Measurements from ENCODE around the gene RPL22.
A peak's percentile ranks its signal among the peaks of the same experiment; 100 is the strongest.

Gene RPL22

DNA sequence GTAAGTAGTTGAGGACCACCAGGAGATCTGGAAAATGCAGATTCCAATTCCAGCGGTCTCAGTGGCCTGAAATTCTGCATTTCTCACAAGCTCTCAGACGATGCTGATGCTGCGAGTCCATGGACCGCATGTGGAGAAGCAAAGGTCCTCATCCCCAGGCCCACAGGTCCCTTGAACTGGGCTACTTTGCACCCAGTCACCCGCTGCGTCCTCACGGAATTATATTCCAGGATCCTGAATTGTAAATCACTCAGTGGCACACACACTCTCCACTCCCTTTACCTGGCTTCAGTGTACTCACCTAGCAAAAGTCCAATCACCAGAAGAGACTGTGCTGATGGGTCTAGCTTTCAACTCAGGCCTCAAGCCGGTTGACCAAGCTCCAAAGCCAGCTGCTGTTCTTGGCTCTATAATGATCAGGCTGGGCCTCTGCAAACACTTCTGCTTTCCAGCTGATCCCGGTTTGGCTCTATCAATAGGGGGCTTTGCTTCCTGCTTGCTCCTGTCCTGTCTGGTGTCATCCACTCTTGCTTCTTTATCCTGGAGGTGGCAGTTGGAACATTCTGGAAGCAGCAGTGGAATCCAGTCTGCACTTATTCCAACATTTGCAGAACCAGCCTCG lies 904 bp upstream of the RPL22 start:
- DNase-seq (ENCODE audit: low read depth): no peak

DNA sequence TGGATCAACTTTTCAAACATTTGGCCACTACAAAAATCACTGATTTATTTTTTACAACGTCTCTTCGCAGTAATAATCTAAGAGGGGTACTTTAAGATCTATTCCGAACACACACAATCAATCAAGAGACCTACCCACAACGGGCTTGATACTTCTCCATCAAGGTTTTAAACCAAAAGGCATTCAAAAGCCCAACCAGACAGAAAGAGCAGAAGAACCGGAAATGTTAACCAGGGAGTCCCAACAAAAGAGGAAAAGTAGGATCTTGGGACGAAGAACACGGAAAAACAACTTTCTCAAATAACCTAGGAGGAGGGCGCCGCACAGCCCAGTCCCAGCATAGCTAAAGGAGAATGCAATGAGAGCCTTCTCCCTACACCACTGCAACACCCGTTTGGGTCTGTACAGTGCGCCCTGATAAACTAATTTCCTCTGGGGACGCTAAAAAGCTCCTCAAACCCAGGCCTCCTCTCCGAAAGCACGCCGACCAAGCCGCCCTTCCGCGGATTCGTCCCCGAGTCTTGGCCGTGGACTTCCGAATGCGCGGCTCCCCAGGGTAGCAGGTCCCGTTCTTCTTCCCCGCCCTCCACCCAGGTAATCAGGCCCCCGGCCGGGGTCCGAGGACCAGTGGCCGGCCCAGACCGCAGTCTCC lies 623 bp downstream of the RPL22 start:
- DNase-seq (ENCODE audit: low read depth): no peak

DNA sequence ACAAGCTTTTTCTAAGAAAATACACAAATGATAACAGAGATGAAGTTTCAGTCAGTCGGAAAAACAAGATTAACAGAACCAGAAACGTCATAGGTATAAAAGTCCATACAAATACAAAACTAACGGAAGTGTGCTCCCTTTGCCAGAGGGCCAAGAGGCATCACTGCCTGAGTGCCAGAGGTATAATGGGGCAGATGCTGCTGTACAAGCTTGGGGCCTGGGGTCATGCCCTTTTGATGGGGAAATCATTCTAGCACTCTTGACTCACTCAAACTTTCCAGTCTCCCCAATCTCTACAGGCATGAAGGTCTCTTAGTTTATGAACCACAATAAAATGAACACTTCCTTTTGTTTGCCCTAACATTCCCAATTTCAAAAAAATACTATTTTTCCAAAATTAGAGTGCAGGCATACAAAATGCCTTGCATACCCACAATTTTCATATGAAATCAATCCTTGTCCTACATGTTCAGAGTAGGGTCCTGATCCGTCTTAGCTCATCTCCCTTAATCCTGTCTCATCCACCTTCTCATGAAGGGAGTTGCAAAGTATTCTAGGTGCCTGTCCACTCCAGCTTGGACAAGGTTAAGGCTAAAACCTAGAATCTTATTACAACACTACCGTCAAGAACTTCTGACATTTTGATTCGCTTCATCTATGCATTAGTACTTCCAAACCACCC lies 1.5 kb downstream of the RPL22 start:
- DNase-seq (ENCODE audit: low read depth): no peak

DNA sequence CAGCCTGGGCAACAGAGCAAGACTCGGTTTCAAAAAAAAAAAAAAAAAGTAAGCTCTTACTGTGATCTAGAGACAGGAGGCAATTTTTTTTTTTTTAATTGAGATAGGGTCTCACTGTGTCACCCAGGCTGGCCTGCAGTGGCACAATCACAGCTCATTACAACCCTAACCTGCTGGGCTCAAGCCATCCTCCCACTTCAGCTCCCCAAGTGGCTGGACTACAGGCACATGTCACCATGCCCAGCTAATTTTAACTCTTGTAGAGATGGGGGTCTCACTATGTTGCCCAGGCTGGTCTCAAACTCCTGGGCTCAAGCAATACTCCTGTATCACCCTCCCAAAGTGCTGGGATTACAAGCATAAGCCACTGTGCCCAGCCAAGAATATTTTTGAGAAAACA lies 7.4 kb downstream of the RPL22 start:
- DNase-seq (ENCODE audit: low read depth): no peak

DNA sequence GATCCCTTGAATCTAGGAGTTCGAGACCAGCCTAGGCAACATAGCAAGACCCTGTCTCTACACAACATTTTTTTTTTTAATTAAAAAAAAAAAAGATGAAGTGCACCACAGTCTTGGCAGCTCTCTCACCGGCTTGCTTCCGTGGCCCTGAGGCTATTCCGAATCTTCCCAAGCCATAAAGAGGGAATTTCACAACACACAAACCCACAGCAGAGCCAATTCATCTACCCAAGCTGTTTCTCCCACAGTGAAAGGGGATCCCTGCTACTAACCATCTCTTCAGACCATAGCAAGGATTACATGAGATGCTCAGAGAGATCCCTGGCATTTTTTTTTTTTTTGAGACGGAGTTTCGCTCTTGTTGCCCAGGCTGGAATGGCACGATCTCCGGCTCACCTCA lies 10.9 kb downstream of the RPL22 start:
- DNase-seq (ENCODE audit: low read depth): no peak

DNA sequence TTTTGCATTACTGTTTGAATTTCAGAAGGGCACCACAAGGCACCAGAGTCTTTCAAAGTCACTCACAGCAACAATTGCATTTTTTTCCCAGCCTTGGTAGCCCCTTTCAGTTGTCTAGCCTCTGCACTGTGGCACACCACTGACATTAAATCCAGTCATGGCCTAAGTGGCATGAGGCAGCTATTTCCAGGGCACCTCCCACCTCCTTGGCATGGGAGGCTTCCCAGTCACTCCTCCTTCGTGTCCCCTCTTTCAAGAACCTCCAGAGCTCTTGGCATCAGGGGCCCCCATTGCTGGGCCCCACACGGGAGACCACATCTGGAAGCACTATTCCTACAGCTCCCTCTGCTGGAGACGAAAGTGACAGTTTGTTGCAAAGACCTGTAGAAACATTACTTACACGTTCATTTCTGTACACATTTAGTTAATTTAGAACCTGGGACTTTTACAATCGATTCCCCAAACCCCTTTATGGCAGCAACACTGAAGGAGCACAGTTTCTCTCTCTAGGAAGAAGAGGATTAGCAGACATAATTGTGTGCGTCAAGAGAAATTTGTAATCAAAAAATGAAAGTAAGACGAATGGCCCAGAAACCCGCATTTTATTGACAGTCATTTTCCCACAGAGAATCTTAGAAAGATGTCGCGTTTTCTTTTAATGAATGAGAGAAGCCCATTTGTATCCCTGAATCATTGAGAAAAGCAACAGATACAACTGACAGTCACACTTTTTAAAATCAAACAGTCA lies 13.6 kb downstream of the RPL22 start:
- DNase-seq (ENCODE audit: low read depth): no peak

DNA sequence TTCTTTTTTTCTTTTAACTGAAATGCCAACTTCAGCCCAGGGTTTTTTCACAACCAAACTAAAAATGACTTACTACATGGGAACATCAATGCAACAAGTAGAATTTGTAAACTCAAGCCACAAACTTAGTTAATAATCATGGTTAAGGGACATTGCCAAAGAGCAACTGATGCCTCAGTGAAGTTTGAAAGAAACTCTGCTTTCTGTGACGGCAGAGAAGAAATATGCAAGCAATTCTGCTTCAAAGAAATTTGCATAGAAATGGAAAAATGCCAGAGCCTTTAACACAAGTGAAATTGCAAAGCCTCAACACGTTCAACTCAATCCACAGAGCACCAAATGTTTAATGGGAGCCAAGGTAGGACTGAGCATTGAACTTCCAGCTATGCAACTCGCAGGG lies 14.2 kb downstream of the RPL22 start:
- peak; percentile 63 for DNase-seq (ENCODE audit: low read depth)

DNA sequence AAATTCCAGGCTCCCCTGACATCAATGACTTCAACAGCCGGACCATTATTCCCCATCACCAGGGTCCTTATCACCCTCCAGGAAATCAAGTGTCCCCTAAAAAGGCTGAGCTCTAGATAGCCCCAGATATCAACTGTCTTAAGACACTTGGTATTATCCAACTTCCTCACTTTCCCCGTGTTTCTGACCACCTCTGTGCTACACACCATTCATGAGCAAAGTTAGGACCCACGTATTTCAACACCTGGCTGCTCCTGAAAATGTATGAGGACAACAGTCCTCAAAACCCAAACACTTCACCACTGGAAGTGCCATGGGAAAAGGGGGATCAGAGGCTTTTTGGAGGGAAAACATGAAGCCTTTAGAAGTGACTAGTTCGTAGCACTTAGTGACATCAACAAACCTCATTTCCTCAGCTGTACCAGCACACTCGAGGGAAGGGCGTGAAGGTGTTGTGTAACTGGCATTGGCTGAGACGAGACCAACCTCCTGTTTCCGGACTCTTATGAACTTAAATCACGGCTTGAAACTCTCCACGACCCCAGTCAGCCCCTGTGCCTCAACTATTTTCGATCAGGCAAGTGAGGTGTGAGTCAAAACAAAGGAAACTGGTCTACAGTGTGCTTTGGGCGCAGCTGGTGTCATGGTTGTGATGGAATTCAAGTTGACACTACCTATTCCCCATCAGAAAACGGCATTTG lies 15.2 kb downstream of the RPL22 start:
- DNase-seq (ENCODE audit: low read depth): no peak

DNA sequence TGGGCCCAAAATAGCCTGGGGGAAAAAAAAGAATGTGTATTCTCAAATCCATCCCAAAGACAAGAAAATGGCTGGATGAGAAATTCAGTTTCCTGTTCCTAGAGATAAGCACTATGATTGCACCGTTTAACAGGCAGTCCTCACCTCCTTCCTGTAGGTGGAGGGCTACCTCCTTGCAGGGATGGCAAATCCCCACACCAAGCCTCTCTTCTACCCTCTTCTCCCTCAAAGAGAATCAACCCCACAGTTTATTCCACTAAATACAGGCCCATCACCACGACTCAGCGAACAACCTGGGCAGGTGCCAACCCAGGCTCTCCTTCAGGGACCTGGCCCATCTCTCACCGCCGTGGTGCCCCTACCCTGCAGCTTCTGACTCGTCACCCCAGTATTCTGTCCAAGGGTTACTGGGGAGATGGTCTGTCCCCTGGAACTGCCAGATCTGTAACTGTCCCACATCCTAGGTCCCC lies 15.8 kb downstream of the RPL22 start:
- DNase-seq (ENCODE audit: low read depth): no peak

DNA sequence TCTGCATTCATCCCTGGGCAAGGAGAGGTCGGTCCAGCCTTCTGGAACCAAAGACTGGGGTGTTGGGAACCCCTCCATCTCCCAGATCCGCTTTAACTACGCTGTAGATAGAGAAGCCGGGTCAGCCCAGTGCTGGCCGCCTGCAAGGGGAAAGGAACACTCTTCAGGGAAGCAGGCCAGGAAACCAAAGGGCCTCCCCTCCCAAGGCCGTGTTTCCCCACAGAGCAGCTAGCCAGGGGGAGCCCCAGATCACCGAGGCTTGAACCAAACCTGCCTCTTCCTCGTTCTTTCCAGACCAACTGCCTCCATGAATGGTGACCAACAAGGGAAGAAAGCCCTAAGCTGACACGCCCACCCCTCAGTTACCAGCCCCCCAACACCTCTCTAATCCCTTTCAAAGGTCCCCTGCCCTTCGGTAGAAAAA lies 18.0 kb downstream of the RPL22 start:
- no peak for DNase-seq (ENCODE audit: low read depth)

DNA sequence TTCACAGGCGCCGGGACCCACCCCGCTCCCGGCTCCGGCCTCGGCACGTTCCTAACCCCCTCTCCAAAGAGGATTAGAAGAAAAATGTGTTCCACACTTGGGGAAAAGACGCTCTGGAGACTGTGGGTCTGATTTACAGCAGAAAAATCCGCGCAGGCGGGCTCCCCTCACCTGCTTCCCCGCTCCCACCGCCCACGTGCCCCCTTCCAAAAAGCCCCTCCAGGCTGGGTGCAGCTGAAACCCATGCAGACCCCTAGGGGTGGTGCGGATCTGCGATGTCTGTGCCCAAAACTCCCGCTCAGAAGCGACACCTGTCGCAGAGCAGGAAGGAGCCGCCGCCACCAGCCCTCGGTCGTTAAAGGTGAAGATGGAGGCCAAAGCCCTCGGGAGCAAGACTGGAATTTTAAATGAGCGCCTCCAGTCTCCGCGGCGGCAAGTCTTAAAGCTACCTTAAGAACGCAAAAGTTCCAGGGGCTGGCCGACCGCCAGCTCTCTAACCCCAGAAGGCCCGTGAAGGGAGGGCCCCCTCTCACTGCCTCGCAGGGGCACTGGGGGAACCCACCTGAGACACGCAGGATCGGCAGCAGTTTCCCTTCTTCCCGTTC lies 18.6 kb downstream of the RPL22 start:
- DNase-seq (ENCODE audit: low read depth): no peak

DNA sequence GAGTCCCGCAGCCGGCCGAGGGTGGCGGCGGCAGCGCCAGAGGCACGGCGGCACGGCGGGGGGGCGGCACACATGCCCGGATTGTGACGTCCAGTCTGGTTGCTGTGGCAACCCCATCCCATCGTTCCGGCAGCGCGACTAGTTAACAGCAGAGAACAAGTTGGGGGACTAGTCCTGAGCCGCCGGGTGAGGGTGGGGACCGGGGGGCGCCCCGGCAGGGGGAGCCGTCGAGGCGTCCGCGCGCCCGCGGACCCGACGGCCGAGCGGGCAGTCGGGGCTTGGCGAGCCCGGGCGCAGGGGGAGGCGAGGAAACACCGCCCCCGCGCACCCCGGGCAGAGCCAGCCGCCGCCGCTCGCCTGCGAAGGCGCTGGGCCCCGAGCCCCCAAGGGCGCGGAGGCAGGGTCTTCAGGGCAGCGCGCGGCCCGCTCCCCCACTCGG lies 19.1 kb downstream of the RPL22 start, which contains the start of gene CHD5:
Gene CHD5 (minus strand): TSS at position 54 of the 439 bp plus-strand sequence. CDS start 298 bp downstream, outside the sequence.
- DNase-seq (ENCODE audit: low read depth): no peak

DNA sequence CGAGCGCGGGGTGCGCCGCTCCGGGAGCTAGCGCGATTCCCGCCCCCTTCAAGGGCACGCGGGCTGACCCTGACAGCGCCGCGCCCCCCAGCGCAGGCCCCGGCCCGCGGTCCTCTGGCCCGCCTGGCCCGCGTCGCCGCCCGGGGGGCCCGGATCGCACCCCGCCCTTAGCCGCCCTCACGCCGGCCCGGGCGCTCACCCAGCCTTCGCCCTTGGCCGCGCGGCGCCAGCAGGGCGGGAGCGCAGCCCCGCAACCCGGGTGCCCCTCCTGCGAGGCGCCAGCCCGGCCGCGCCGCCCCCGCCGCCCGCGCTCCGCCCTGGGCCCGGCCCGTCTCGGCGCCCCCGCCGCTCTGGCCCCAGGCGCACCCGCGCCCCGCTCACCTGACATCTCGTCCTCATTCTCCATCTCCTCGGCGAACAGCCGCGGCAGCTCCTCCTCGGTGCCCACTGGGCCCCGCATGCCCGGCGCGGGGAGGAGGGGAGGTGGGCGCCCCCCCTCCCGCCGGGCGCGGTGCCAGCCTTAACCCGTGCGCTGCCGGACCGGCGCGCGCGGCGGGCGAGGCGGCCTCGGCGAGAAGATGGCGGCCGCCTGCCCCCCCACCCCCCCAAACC lies 19.7 kb downstream of the RPL22 start:
- no peak for DNase-seq (ENCODE audit: low read depth)

DNA sequence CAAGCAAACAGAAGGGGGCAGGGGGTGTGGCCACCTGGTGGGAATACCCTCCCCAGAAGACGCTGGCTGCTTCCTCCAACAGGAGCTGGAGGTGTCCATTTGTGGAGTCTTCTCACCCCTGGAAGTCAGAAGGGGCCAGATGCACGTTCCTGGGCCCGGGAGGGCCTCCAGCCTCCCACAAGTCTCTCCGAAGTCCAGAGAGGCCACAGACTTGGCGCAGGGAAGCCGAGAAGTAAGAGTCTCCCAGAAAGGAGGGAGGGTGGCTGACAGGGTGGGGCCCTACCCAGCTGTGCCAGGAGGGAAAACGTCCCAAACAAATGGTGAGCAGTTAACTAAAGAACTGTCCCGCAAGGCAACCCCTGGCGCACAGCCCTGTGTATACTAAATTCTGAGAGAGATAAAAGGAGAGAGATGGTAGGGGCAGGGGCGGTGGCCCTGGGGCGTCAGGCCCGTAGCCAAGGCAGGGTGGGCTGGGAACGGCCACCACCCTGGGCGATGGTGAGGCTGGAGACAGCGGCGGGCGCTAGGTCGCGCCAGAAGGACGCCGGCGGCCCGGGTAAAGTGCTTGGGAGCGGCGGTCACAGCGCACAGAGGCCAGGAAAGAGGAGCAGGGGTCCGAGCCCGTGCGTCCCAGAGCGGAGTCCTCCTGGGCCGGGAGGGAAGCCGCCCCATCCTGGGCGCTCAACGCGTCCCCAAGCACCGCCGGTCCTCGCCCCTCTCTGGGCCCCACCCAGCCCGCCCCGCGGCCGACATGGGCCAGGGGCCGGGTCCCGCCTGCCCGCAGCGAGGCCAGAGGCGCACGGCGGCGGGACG lies 20.4 kb downstream of the RPL22 start:
- no peak for DNase-seq (ENCODE audit: low read depth)

DNA sequence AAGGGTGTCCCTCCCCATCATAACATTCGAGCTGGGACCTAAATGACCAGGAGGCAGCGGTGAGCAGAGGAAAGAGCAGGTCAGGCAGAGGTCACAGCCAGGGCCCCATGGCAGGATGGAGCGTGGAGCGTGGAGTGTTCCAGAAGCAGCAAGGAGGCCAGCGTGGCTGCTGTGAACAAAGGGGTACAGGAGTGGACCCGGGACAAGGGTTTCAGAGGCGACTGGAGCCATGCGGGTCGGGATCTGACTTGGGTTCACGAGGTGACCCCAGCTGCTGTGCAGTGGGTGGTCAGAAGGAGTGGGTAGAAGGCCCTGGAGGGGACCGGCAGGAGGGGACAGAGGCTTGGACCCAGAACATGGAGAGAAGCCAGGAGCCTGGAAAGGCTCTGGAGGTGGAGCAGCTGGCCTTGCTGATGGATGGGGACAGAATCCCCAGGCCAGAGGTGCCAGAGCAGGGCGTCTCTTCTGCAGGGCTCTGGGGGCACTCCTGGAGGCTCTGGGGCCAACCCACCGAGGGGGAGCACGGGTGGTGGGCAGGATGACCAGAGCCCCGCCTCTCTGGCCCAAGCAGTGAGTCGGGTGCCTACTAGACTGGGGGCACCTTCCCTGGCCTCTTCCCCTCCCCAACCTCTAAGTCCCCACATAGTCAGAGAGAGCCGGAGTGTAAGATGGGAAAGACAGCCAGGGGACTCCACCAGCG lies 21.6 kb downstream of the RPL22 start:
- DNase-seq (ENCODE audit: low read depth): no peak

DNA sequence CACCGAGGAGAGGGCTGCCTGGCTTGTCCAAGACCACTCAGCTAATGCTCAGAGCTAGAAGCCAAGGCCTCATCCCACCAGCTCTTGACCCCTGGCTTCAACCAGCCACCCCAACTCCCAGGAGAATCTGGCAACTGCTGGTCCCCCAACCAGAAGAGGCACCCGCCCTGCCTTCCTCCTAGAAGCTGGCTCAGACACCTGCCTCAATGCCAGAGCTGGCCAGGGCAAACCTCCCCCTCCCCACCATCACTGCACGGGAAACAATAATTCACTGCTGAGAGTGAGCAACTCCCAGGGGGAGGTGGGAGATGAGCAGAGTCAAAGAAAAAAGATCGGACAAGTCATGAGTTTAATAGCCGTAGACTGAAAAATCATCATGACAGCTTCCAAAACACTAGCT lies 22.6 kb downstream of the RPL22 start:
- DNase-seq (ENCODE audit: low read depth): no peak

DNA sequence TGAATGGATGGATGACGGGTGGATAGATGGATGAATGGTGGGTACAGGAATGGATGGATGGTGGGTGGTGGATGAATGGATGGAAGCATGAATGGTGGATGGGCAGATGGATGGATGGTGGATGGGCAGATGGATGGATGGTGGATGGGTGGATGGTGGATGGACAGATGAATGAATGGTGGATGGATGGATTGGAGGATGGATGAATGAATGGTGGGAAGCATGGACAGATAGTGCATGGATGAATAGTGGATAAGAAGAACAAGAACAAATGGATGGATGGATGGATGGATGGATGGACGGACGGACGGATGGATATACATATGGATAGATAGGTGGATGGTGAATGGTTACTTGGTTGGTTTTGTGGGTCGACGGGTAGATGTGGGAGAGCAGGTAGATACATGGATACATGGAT lies 24.0 kb downstream of the RPL22 start:
- DNase-seq (ENCODE audit: low read depth): no peak

DNA sequence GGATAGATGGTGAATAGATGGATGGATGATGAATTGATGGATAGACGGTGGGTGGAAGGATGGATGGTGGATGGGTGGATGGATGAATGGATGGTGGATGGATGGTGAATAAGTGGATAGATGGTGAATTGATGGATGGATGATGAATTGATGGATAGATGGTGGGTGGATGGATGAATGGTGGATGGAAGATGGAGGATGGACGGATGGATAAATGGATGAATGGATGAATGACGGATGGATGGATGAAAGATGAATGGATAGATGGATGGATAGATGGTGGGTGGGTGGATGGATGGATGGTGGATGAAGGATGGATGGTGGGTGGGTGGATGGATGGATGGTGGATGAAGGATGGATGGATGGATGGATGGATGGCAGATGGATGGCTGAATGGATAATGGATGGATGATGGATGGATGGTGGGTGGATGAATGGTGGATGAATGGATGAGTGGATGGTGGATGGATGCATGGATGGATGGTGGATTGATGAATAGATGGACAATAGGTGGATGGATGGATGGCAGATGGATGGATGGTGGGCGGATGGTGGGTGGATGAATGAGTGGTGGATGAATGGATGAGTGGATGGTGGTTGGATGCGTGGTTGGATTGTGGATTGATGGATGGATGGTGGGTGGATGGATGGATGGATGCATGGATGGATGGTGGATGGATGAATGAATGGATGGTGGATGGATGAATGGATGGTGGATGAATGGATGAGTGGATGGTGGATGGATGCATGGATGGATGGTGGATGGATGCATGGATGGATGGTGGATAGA lies 24.6 kb downstream of the RPL22 start:
- no peak for DNase-seq (ENCODE audit: low read depth)

DNA sequence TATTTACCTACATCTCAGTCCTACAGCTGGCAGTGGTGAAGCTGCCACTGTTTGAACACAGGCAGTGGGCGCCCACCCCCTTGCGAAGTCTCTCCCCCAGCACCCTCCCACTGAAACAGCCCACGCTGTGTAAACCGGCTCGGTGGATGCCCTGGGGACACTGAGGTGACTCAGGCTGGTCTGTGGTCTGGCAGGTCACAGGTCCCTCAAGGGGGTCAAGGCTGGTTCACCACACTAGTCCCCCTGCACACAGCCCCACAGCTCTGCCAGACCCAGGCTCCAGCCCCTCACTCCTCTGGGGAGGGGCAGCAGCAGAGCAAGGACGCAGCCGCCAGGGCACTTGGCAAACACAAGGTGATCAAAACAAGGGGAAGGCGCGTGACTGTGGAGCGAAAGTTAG lies 26.8 kb downstream of the RPL22 start:
- no peak for DNase-seq (ENCODE audit: low read depth)

Data from HS-5 (cell line).